Natural killer cell treated with Interleukin-12 subunit alpha and Interleukin-12 subunit beta and Interleukin-15 and Interleukin-18, amount 100 ng/mL, for 72 hours (primary cell): ENCODE data around the gene ROBO3. TPM values are rescaled to one million over a fixed set of nuclear protein-coding genes. Genes with fewer than 3 reads are reported as not detected.

ENCODE experiments used
- ATAC-seq, 2 donors: fragments of 150-1000 bp; cut with Tn5 transposase in 1 of 2; sonication (Bioruptor Pico), chemical (Tn5 transposase) in 1 of 2; 2 replicates each; pipeline ENCODE4 v1.10.0; 2021
- DNase-seq: peaks from one replicate; pipeline ENCODE4 v3.0.0; 2022; ENCODE audit warnings: low spot score
- H3K27ac Mint-ChIP-seq, 2 donors: 1 replicate in 1 of 2; 2 replicates in 1 of 2; pipeline ENCODE4 v1.8.0; 2022; ENCODE audit warnings: mixed read lengths in 2 of 2, mild to moderate bottlenecking in 1 of 2, moderate library complexity in 1 of 2
- H3K27me3 Mint-ChIP-seq, 2 donors: 1 replicate in 1 of 2; 2 replicates in 1 of 2; pipeline ENCODE4 v1.8.0; 2022; ENCODE audit warnings: mixed read lengths in 2 of 2
- H3K36me3 Mint-ChIP-seq: one replicate; pipeline ENCODE4 v1.8.0; 2022; ENCODE audit warnings: mixed read lengths
- H3K4me1 Mint-ChIP-seq, 2 donors: 1 replicate in 1 of 2; 2 replicates in 1 of 2; pipeline ENCODE4 v1.8.0; 2022; ENCODE audit warnings: low read depth in 2 of 2, mixed read lengths in 2 of 2, mild to moderate bottlenecking in 1 of 2
- H3K4me3 Mint-ChIP-seq: one replicate; pipeline ENCODE4 v1.8.0; 2022; ENCODE audit warnings: mixed read lengths
- H3K9me3 Mint-ChIP-seq: 2 replicates; pipeline ENCODE4 v1.8.0; 2022; ENCODE audit warnings: mixed read lengths
- total RNA-seq, 2 donors: library from RNA; stranded (reverse); gene quantifications; one replicate each; pipeline ENCODE4 v1.2.3, GENCODE V29; 2022

The ROBO3 gene
- total RNA-seq, 2 donors from 2014 or later, result 5.3 to 7.9 TPM

DNA sequence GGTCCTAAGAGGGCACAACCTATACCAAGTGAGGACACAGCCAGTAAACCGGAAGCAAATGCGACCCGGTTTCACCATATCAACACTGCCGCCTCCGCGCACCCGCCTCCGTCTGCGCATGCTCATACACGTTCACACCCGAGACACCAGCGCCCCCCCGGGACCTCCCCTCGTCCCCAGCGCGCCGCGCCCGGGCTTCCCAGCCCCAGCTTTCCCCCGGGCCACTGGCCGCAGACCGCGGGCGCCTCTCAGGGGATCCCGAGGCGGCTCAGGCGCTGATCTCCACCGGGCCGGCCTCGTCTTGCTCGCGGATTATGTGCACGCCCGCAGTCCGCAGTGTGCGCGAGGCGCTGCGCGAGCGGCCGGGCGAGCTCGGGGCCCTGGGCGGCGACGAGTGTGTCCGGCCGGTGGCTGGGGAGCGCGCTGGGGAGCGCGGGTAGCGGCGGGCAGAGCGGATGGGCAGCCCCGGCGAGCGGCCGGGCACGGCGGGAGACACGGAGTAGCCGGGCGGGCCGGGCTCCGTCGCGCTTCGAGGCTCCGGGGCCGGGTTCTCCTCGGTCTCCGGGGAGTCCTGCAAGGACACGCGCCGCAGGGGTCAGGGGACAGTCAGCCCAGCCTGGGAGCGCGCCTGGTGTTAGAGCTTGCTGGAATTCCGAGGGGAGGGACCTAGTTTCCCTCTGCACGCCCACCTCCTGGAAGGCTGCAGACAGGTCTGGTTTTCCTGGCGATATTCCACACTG lies 55.8 kb downstream of the ROBO3 start:
- Mint-ChIP-seq H3K36me3 (no peaks in the 10 kb centered on the region), H3K9me3 (peaks cover 2% of the 10 kb centered on the region), H3K4me1 (peaks cover 0 to 10% of the 10 kb centered on the region in 2 donors), H3K4me3 (peak overlapping the region; percentile 31), H3K27me3 (peaks cover 2 to 3% of the 10 kb centered on the region in 2 donors), H3K27ac (peak overlapping the region in 1 of 2 donors; percentile 18)
- DNase-seq, result peak; percentile 96
- ATAC-seq, result peak; percentile 86 to 94

DNA sequence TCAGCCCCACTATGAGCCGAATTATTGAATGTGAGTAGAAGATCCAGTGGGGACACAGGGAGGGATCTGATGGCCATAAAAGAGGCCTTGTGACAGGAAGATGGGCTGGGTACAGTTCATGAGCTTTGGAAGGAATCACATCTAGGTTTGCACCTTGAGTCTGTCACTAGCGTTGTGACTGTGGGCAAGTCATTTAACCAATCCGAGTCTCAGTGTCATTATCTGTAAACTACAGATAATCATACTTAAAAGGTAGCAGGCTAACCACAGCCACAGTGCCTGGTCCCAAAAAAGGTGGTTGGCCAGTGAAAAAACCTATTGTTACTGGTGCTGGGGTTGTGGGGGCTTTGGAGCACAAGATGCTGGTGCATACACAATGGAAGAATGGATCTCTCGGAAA lies 57.6 kb downstream of the ROBO3 start:
- no peaks in the 10 kb centered on the region for H3K27me3 Mint-ChIP-seq
- H3K36me3 Mint-ChIP-seq, result no peaks in the 10 kb centered on the region
- no peak for DNase-seq
- no peak for ATAC-seq
- peaks cover 0 to 10% of the 10 kb centered on the region in 2 donors for H3K4me1 Mint-ChIP-seq
- peaks cover 2% of the 10 kb centered on the region for H3K9me3 Mint-ChIP-seq
- H3K4me3 Mint-ChIP-seq, result no peak overlapping the region
- H3K27ac Mint-ChIP-seq, result no peak overlapping the region

DNA sequence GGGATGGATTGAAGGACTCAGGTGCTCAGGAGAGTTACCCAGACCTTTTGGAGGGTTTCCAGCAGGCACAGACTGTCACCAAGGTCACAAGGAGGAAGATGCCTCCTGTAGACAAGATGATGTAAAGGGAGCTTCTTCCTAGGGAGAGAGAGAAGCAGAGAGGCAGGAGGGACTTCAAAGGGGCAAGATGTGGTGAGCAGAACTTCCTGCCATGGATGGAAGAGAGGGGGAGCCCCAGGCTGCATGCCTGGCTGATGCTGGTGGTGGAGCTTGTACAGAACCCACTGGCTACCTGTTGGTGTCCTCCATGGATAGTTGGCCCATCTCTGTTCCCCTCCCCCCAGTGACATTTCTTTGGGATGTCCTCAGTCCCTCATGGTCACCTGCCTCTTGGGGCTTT lies 58.1 kb downstream of the ROBO3 start:
- Mint-ChIP-seq H3K4me3 (no peak overlapping the region), H3K4me1 (peaks cover 0 to 10% of the 10 kb centered on the region in 2 donors), H3K27me3 (no peaks in the 10 kb centered on the region), H3K9me3 (peaks cover 2% of the 10 kb centered on the region), H3K27ac (no peak overlapping the region), H3K36me3 (no peaks in the 10 kb centered on the region)
- ATAC-seq (no peak), DNase-seq (no peak)

DNA sequence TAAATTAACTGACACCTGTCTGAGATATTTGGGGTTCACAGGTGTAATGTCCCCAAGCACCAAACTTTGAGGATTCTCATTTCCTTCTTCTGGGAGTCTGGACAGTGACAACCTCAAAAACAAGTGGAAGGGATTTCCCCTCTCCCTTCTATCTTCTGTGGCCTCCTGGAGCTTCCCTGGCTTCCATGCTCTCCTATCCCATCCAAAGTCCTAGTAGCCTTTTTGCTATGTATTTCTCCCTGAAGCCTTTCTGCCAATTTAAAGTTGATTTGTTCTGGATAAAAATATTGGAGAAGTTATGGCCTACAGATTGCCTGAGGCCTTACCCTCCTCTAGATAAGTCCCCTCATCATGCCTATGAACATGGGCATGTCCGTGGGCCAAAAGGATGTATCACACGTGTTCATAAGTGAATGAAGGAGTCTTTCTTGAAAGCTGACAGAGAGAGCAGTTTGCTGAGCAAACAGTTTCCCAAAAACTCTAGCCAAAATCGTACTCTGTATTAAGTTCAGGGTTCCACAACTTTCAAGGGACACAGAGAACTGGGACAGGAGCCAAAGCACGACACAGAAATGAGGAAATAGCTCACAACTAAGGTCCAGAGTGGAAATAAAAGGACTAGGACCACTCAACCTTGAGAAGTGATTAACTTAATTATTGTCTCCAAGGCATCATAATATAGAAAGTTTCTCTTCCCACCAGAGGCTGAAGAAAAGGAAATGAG lies 63.9 kb downstream of the ROBO3 start:
- ATAC-seq (no peak), DNase-seq (no peak)
- Mint-ChIP-seq H3K27me3 (no peaks in the 10 kb centered on the region), H3K36me3 (no peaks in the 10 kb centered on the region), H3K4me1 (no peaks in the 10 kb centered on the region), H3K9me3 (peaks cover under 1% of the 10 kb centered on the region), H3K27ac (no peak overlapping the region), H3K4me3 (no peak overlapping the region)

DNA sequence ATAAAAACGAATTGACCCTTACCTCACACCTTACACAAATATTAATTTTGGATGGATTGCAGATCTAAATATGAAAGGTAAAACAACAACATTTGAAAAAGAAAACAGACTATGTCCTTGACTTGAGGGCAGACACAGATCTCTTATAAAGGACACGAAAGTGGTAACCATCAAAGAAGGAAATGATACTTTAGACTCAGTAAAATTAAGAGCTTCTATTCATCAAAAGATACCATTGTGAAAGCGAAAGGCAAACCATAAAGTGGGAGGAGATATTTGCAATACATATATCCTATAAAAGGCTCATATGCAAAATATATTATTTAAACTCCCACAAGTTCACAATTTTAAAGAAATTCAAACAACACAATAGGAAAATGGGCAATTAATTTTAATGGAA lies 65.6 kb downstream of the ROBO3 start:
- ATAC-seq, result no peak
- no peaks in the 10 kb centered on the region for H3K9me3 Mint-ChIP-seq

More for the DNA sequence above, 65.6 kb downstream of the ROBO3 start:
- Mint-ChIP-seq H3K27me3 (peaks cover 0 to under 1% of the 10 kb centered on the region in 2 donors), H3K4me3 (no peak overlapping the region), H3K36me3 (no peaks in the 10 kb centered on the region), H3K27ac (no peak overlapping the region), H3K4me1 (no peaks in the 10 kb centered on the region)
- DNase-seq, result no peak

Other genes with a start within 250 kb of the ROBO3 start
- 10 to 100 TPM; 38.2 to 47.7 TPM for gene TBRG1, start 242.6 kb upstream of the ROBO3 start, total RNA-seq
- 1 to 10 TPM; 1.8 to 2.4 TPM for gene SIAE, start 191.7 kb upstream of the ROBO3 start, total RNA-seq
- 1 to 10 TPM; 1.1 to 1.8 TPM for gene SPA17, start 191.5 kb upstream of the ROBO3 start, total RNA-seq
- 1 to 10 TPM in 1 of 2 donors, under 1 TPM in 1; 0.57 to 5.4 TPM for gene NRGN, start 125.5 kb upstream of the ROBO3 start, total RNA-seq
- not detected for gene VSIG2, start 113.2 kb upstream of the ROBO3 start, total RNA-seq
- 1 to 10 TPM in 1 of 2 donors, under 1 TPM in 1; 0.17 to 1.4 TPM for gene ESAM, start 103.1 kb upstream of the ROBO3 start, total RNA-seq
- 10 to 100 TPM; 10.5 to 20.4 TPM for gene MSANTD2, start 65.0 kb upstream of the ROBO3 start, total RNA-seq
- gene ROBO4, start 32.4 kb downstream of the ROBO3 start, total RNA-seq, result not detected
- gene HEPN1, start 53.8 kb downstream of the ROBO3 start, total RNA-seq, result not detected
- not detected for gene HEPACAM, start 70.6 kb downstream of the ROBO3 start, total RNA-seq
- gene CCDC15, start 88.8 kb downstream of the ROBO3 start, total RNA-seq, result 1 to 10 TPM; 2.7 to 6.8 TPM
- 1 to 10 TPM in 1 of 2 donors, under 1 TPM in 1; 0.36 to 1.0 TPM for gene SLC37A2, start 197.9 kb downstream of the ROBO3 start, total RNA-seq
- gene TMEM218, start 246.2 kb downstream of the ROBO3 start, total RNA-seq, result 10 to 100 TPM; 14.2 to 19.7 TPM